GM12878 (cell line): ENCODE results near the gene SLC35E1. TPM values are rescaled to one million over a fixed set of nuclear protein-coding genes. Genes with fewer than 3 reads are reported as not detected.

Source experiments
- ATAC-seq: fragments of 200-7000 bp; cut with Tn5 transposase; 3 replicates; pipeline ENCODE4 v1.9.1; 2020; ENCODE audit warnings: mild to moderate bottlenecking, moderate library complexity
- BruUV-seq: library from RNA; stranded (reverse); fragments of 400-500 nt; replicated peaks from 2 replicates; lab custom pipeline; 2021; lab: Mats Ljungman, UMichigan
- CTCF ChIA-PET: fragments of 300-600 bp; sonication (Branson Sonifier 250); formaldehyde crosslinking; extraction: SDS; loops from one replicate; lab custom pipeline; 2021; ENCODE audit warnings: inconsistent platforms; lab: Yijun Ruan, JAX
- POLR2A ChIA-PET: fragments of 350-600 bp; formaldehyde crosslinking; extraction: SDS; loops from one replicate; lab custom pipeline; 2021; ENCODE audit warnings: inconsistent platforms; lab: Charles Lee
- RAD21 ChIA-PET: fragments of 300-600 bp; sonication (Branson Sonifier 250); formaldehyde crosslinking; loops from one replicate; lab custom pipeline; 2023; ENCODE audit warnings: antibody characterized with exemption; ENCODE audit not compliant: unreplicated experiment; lab: Charles Lee
- SMC1A ChIA-PET: fragments of 300-600 bp; sonication (Branson Sonifier 250); formaldehyde crosslinking; loops from one replicate; lab custom pipeline; 2023; ENCODE audit not compliant: unreplicated experiment, uncharacterized antibody; lab: Charles Lee
- DNase-seq: peaks from one replicate; pipeline ENCODE4 v3.0.0-alpha.2; 2011; ENCODE audit warnings: low read depth, low spot score
- FAIRE-seq: peaks from 3 replicates; lab custom pipeline; 2011; peaks lifted over from hg19 to GRCh38; lab: Jason Lieb, UNC
- H2AFZ ChIP-seq: 2 replicates; pipeline ENCODE4 v1.6.0; 2011; ENCODE audit warnings: low read depth, low read length, control low read depth; ENCODE audit not compliant: control insufficient read depth
- H3K27ac ChIP-seq: 2 replicates; pipeline ENCODE4 v1.5.1; 2011; ENCODE audit warnings: control low read depth; ENCODE audit not compliant: control insufficient read depth, insufficient read depth
- H3K27me3 ChIP-seq, 2 experiments: replicated peaks in 1 of 2; 2 replicates each; pipeline versions ENCODE4 v1.6.0 to v1.6.1; 2011; ENCODE audit warnings: low read length in 1 of 2; ENCODE audit not compliant: control insufficient read depth in 2 of 2, insufficient read depth in 2 of 2
- H3K36me3 ChIP-seq, 2 experiments: 2 replicates each; pipeline ENCODE4 v1.5.1; 2011; ENCODE audit warnings: low read length in 1 of 2; ENCODE audit not compliant: control insufficient read depth in 2 of 2, insufficient read depth in 2 of 2
- H3K4me1 ChIP-seq: 2 replicates; pipeline ENCODE4 v1.6.1; 2011; ENCODE audit warnings: mild to moderate bottlenecking, low read length, moderate library complexity, mixed read lengths; ENCODE audit not compliant: control insufficient read depth, insufficient read depth
- H3K4me2 ChIP-seq: 2 replicates; pipeline ENCODE4 v1.6.0; 2011; ENCODE audit warnings: control low read depth; ENCODE audit not compliant: control insufficient read depth, insufficient read depth
- H3K4me3 ChIP-seq: fragments of 200-600 bp; sonication (generic); 2 replicates; pipeline ENCODE4 v1.5.1; 2016
- H3K79me2 ChIP-seq: 2 replicates; pipeline ENCODE4 v1.6.0; 2011; ENCODE audit warnings: low read length; ENCODE audit not compliant: control insufficient read depth, insufficient read depth
- H3K9ac ChIP-seq: 2 replicates; pipeline ENCODE4 v1.8.0; 2011; ENCODE audit warnings: low read length, control low read depth, mixed read lengths; ENCODE audit not compliant: control insufficient read depth, insufficient read depth
- H3K9me3 ChIP-seq: replicated peaks from 3 replicates; pipeline ENCODE4 v1.5.1; 2011; ENCODE audit warnings: mild to moderate bottlenecking, low read length; ENCODE audit not compliant: control insufficient read depth, insufficient read depth
- H4K20me1 ChIP-seq: 2 replicates; pipeline ENCODE4 v1.6.0; 2011; ENCODE audit not compliant: control insufficient read depth, insufficient read depth
- BACH1 ChIP-seq: fragments of 450-650 bp; IDR thresholded peaks from 2 replicates; pipeline ENCODE4 v1.6.1; 2017; ENCODE audit warnings: mild to moderate bottlenecking, borderline replicate concordance
- BMI1 ChIP-seq: fragments of 450-650 bp; IDR thresholded peaks from 2 replicates; pipeline ENCODE4 v1.6.1; 2016; ENCODE audit warnings: mild to moderate bottlenecking, moderate library complexity, borderline replicate concordance
- LARP7 ChIP-seq: fragments of 450-650 bp; IDR thresholded peaks from 2 replicates; pipeline ENCODE4 v1.6.1; 2017; ENCODE audit warnings: mild to moderate bottlenecking
- MLLT1 ChIP-seq: fragments of 450-650 bp; IDR thresholded peaks from 2 replicates; pipeline ENCODE4 v1.6.1; 2016; ENCODE audit warnings: mild to moderate bottlenecking
- NFIC ChIP-seq: IDR thresholded peaks from 2 replicates; pipeline ENCODE4 v1.6.1; 2012; ENCODE audit warnings: low read depth, mild to moderate bottlenecking, inconsistent platforms, low read length, moderate library complexity
- NFYB ChIP-seq: IDR thresholded peaks from 2 replicates; pipeline ENCODE4 v1.6.1; 2011; ENCODE audit warnings: low read depth, mild to moderate bottlenecking, low read length, improper control_type of control experiment, moderate library complexity; ENCODE audit not compliant: insufficient read depth
- POLR2A ChIP-seq: IDR thresholded peaks from 2 replicates; pipeline ENCODE4 v1.6.1; 2011; ENCODE audit warnings: low read depth, mild to moderate bottlenecking, low read length
- POLR2AphosphoS5 ChIP-seq: IDR thresholded peaks from 2 replicates; pipeline ENCODE4 v1.6.1; 2011; ENCODE audit warnings: mild to moderate bottlenecking, low read length, inconsistent platforms
- SIN3A ChIP-seq: IDR thresholded peaks from 2 replicates; pipeline ENCODE4 v1.6.1; 2012; ENCODE audit warnings: low read depth, low read length, improper control_type of control experiment
- SMARCA5 ChIP-seq: fragments of 450-650 bp; IDR thresholded peaks from 2 replicates; pipeline ENCODE4 v1.6.1; 2017; ENCODE audit warnings: mild to moderate bottlenecking
- TARDBP ChIP-seq: IDR thresholded peaks from 2 replicates; pipeline ENCODE4 v1.6.1; 2016; ENCODE audit warnings: borderline replicate concordance
- TBL1XR1 ChIP-seq: IDR thresholded peaks from 2 replicates; pipeline ENCODE4 v1.6.1; 2012; ENCODE audit warnings: low read depth, low read length, improper control_type of control experiment
- ZNF207 ChIP-seq: fragments of 450-650 bp; IDR thresholded peaks from 2 replicates; pipeline ENCODE4 v1.6.1; 2014; ENCODE audit warnings: antibody characterized with exemption, mild to moderate bottlenecking, borderline replicate concordance
- ZNF384 ChIP-seq: IDR thresholded peaks from 2 replicates; pipeline ENCODE4 v1.6.1; 2012; ENCODE audit warnings: low read depth, mild to moderate bottlenecking, low read length, improper control_type of control experiment, borderline replicate concordance
- ZNF592 ChIP-seq: fragments of 450-650 bp; IDR thresholded peaks from 2 replicates; pipeline ENCODE4 v1.6.1; 2017; ENCODE audit warnings: mild to moderate bottlenecking, moderate library complexity
- ZSCAN29 ChIP-seq: fragments of 450-650 bp; IDR thresholded peaks from 2 replicates; pipeline ENCODE4 v1.6.1; 2017; ENCODE audit warnings: mild to moderate bottlenecking, moderate library complexity
- WGBS: methylation state at CpG from one replicate; pipeline ENCODE4 v1.1.6; 2016; ENCODE audit warnings: low lambda C conversion rate; ENCODE audit not compliant: insufficient replicate concordance, insufficient coverage; ENCODE audit errors: missing lambda C conversion rate; 5-methylcytosine and 5-hydroxymethylcytosine counted together
- in situ Hi-C: fragments of 300-500 bp; cut with MboI; formaldehyde crosslinking; loops from 9 replicates; pipeline ENCODE4 v1.14.3; 2018; ENCODE audit warnings: mixed read lengths
- intact Hi-C: fragments of 100-400 bp; cut with micrococcal nuclease; formaldehyde crosslinking; loops from one replicate; pipeline ENCODE4 v1.14.2; 2022; ENCODE audit not compliant: unreplicated experiment
- polyA plus RNA-seq, 11 experiments: library from polyadenylated mRNA; depleted of rRNA in 4 of 11; unstranded in 6 of 11; stranded (reverse) in 5 of 11; fragments of >200 nt; fragmentation: Nextera tagmentation in 4 of 11; fragmentation: Illumina TruSeq in 1 of 11; extraction: Ambion mirVana in 4 of 11; extraction: Trizol in 1 of 11; gene quantifications; 1 replicate in 1 of 11; 2 replicates in 10 of 11; pipeline versions ENCODE4 v1.2.1 to v1.2.3, GENCODE V29; 2011 to 2016; ENCODE audit warnings: inconsistent platforms in 2 of 11, missing spikeins in 2 of 11, low read depth in 1 of 11
- total RNA-seq, 4 experiments: library from RNA; depleted of rRNA in 3 of 4; stranded (reverse); fragments of >200 nt in 3 of 4; fragmentation: Illumina TruSeq in 1 of 4; extraction: Trizol in 1 of 4; gene quantifications; 2 replicates each; pipeline versions ENCODE4 v1.2.1 to v1.2.3, GENCODE V29; 2013 to 2021

SLC35E1 gene
- total and polyA plus RNA-seq, 10 of the 15 experiments (the other 5 are each of a cell fraction or from before 2014, with no cell fraction given) = 11.3 to 37.7 (median 22.1) TPM

GRCh38 chr19:16585094-16585801 lies 13.0 kb upstream of the SLC35E1 start:
- ChIA-PET CTCF (interaction anchor here (0.6 to 9.8 kb wide), 6 partner anchors 8 to 171 kb away, joined by 3 to 83 read pairs (median 6); partner anchors contain the start of gene MED26), POLR2A (interaction anchor here (0.6 to 13.1 kb wide), 16 partner anchors 8 to 1520 kb away, joined by 3 to 220 read pairs (median 10); partner anchors contain the start of genes CALR3, CHERP, MED26 and SLC35E1), RAD21 (interaction anchor here (1.0 to 11.3 kb wide), 16 partner anchors 8 to 143 kb away, joined by 3 to 169 read pairs (median 8); partner anchors contain the start of genes MED26, SLC35E1 and TMEM38A), SMC1A (interaction anchor here (1.2 to 10.9 kb wide), 15 partner anchors 8 to 492 kb away, joined by 3 to 164 read pairs (median 7); partner anchors contain the start of genes MED26 and SLC35E1)
- H3K4me2 ChIP-seq = peak overlapping the region; percentile 100
- FAIRE-seq (no peak), DNase-seq (no peak), ATAC-seq (peak; percentile 0; the same call in 2 of the 3 replicates)
- WGBS = under 1% methylated on average over 13 of the region's 13 CpGs
- H3K27me3 ChIP-seq = no peaks in the 10 kb centered on the region
- TSS peak; percentile 70 for BruUV-seq
- no peak overlapping the region for H2AFZ ChIP-seq
- intact Hi-C loops = loop anchor here (2.0 to 5.0 kb wide), 3 partner anchors 140 to 508 kb away; partner anchors contain the start of genes HSH2D and TPM4
- peak overlapping the region; percentile 99 for H3K27ac ChIP-seq
- no peaks in the 10 kb centered on the region for H4K20me1 ChIP-seq
- H3K9me3 ChIP-seq = no peaks in the 10 kb centered on the region
- peak overlapping the region; percentile 79 for H3K4me3 ChIP-seq
- H3K4me1 ChIP-seq = peaks cover 59% of the 10 kb centered on the region
- peak overlapping the region; percentile 99 for H3K9ac ChIP-seq
- H3K79me2 ChIP-seq = peaks cover 97% of the 10 kb centered on the region
- H3K36me3 ChIP-seq = peaks cover 6 to 9% of the 10 kb centered on the region in 2 experiments; a peak in 3 of 4 replicates
- in situ Hi-C loops = loop anchor here (5.0 to 25.0 kb wide), 2 partner anchors 42 to 1998 kb away; partner anchors contain the start of genes CLEC17A and MED26
- peak; percentile 73 for TF ChIP-seq BACH1
- TF ChIP-seq BMI1 = peak; percentile 57; the same call in 1 of the 2 replicates
- TF ChIP-seq TBL1XR1 = no peak
- 0 out of 2 replicates have a peak, but pooled peaks have one; percentile 45 for TF ChIP-seq ZSCAN29
- TF ChIP-seq SMARCA5 = 0 out of 2 replicates have a peak, but pooled peaks have one; percentile 79
- no peak for TF ChIP-seq ZNF384
- TF ChIP-seq POLR2A = peak; percentile 57; the same call in 1 of the 2 replicates
- peak; percentile 9; the same call in 1 of the 2 replicates for TF ChIP-seq TARDBP
- 0 out of 2 replicates have a peak, but pooled peaks have one; percentile 9 for TF ChIP-seq NFYB
- TF ChIP-seq SIN3A = no peak
- TF ChIP-seq ZNF207 = peak; percentile 64; the same call in 1 of the 2 replicates
- peak; percentile 92; the same call in 1 of the 2 replicates for TF ChIP-seq POLR2AphosphoS5
- TF ChIP-seq MLLT1 = peak; percentile 87
- no peak; the same call in 1 of the 2 replicates for TF ChIP-seq ZNF592
- TF ChIP-seq NFIC = no peak
- peak; percentile 65 for TF ChIP-seq LARP7
